Right ventricle myocardium inferior (tissue), 1 donor: ENCODE data around the gene POLR3K. TPM values are rescaled to one million over a fixed set of nuclear protein-coding genes. Genes with fewer than 3 reads are reported as not detected.

Experiments used
- ATAC-seq: fragments of 200-7000 bp; cut with Tn5 transposase; one replicate; pipeline ENCODE4 v1.9.1; 2020; ENCODE audit warnings: mild to moderate bottlenecking, moderate library complexity
- DNase-seq: peaks from one replicate; pipeline ENCODE4 v3.0.0; 2021; ENCODE audit errors: missing footprints
- intact Hi-C: fragments of 100-400 bp; cut with DNase I; formaldehyde crosslinking; loops from one replicate; pipeline ENCODE4 v1.11.0; 2022
- total RNA-seq: library from RNA; stranded (reverse); fragmentation: NEBNext Ultra II Directional; extraction: Animal tissue kit (Norgen Biotek cat#: 25700); gene quantifications from one replicate; pipeline ENCODE4 v1.2.1, GENCODE V29; 2021
- donor health status: DM: no; HTN: yes; CAD: no; lungs with severe emphysema.

The POLR3K gene
- total RNA-seq, 1 donor from 2014 or later: 11.3 TPM

DNA sequence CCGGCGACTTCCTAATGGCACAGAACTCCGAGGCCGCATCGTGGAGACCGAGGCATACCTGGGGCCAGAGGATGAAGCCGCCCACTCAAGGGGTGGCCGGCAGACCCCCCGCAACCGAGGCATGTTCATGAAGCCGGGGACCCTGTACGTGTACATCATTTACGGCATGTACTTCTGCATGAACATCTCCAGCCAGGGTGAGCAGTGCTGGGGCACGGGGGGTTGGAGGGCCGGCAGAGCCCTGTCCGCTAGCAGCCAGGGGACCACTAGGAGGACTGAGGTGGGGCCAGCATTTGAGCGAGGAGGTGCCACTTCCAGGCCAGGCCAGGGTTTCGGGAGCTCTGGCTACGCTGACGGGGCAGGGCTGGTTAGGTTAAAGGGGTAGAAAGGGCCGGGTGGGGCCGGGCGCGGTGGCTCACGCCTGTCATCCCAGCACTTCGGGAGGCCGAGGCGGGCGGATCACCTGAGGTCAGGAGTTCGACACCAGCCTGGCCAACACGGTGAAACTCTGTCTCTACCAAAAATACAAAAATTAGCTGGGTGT, 29.7 kb upstream of the POLR3K start:
- no peak for ATAC-seq
- intact Hi-C loops: no loop called here
- DNase-seq: peak; percentile 61

DNA sequence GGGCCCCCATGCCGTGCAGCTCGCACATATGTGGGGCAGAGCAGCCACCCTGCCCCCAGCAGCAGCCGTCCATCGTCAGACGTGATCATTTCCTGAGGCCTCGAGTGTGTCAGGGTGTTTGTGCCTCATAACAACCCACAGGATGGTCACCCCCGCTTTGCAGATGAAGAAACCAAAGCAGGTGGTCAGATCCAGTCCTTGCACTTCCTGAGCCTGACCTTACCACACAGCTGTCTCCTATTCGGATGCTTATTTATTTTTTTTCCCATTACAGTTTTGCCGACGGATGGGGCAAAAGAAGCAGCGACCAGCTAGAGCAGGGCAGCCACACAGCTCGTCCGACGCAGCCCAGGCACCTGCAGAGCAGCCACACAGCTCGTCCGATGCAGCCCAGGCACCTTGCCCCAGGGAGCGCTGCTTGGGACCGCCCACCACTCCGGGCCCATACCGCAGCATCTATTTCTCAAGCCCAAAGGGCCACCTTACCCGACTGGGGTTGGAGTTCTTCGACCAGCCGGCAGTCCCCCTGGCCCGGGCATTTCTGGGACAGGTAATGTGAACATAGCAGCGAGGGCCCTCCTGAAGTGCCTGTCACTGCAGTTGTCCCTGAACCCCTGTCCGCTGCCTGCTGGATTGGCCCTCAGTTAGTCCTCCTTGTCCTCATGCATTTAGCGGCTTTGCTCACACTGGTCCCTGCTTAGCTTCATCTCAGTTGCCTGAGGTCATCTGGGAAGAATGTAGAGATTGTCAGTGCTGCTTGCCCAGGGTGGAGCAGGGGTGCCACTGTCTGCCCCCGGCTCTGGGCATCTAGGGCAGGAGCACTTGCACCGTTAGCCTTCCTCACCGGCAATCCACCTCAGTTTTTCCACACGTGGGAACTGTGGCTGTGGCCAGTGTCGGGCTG, 26.0 kb upstream of the POLR3K start:
- DNase-seq: no peak
- intact Hi-C loops: no loop called here
- no peak for ATAC-seq

DNA sequence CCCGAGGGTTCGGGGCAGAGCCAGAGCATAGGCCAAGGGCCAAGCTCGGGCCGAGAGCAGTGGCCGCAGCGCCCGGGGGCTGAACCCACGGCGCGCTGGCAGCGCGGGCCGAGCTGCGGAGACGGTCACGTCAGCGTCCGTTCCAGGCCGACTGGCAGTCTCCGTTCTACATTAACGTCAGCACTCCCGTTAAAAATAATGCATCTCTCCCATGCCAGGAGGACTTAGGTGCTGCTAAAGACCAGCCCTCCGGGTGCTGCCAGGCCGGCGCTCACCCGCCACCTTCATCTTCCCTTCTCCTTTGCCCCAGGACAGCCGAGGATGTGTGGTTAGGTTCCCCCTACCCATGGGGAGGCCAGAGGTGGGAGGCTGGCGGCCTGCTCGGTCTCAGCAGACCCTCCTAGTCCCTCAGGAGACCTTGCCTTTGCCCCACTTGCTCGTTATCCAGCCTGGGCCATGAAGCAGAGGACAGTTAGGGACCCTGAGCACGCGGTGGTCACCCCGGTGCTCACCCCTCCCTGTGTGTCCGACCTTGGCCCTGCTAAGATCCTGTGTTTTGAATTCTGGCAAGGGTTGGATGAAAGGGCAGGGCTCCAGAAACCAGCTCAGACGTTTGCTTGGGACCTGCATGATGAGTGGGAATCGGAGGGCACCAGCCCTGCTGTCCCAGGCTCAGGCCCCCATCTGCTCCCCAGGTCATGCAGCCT, 25.2 kb upstream of the POLR3K start:
- ATAC-seq (no peak), DNase-seq (peak; percentile 68)
- intact Hi-C loops: no loop called here

DNA sequence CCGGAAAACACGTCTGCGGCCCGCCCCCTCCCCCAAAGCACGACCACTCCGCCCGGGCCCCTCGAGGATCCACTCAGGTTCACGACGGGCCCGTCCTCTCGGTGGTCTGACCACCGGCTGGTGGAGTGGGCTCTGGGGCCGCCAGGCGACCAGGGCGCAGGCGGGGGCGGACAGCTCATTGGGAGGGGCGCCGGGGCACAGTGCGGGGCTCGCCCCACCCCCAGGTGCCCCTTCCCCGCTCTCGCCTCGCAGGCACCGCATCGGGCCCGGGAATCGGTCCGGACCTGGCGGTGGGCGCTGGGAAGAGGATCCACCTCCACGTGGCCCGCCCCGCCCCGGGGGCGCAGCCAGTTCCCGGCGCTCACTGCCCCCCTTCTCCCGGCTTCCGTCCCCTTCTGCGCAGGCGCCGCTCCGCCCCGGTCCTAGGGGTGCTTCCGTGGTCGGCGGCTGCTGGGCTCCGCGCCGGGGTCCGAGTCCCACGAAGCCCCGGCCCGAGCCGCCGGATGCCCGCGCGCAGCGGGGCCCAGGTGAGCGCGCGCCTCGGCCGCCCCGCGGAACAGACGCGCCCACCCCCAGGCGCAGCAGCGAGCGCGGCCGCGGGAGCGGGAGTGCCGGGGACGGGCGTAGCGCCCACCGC, 24.5 kb upstream of the POLR3K start, which contains the start of gene MPG:
Gene MPG (plus strand): TSS at position 419 of the 637 bp plus-strand sequence. CDS start 85 bp downstream, at position 504.
- ATAC-seq (peak; percentile 67), DNase-seq (peak; percentile 92)
- intact Hi-C loops: no loop called here

DNA sequence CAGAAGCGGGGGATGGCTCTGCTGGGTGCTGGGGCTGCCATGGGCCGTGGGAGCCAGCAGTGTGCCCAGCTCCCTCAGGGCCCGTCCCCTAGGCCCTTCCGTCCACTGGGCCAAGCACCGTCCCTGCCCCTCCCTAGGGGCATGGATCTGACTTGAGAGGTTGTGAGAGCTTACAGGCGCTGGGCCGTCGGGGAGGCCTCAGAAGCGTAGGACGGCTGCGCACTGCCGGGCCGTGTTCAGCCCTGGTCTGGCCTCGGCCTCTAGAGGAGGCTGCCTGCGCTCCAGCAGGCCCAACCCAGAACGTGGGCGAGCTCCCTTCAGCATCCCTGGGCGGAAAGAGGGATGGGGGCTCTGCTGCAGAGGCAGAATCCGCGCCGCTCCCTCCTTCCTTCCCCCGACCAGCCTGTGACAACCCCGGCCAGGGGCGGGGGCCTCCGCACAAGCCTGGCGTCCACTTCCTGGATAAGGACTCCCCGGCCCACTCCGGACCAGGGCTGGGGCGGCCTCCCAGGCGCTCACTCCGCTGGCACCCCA, 23.9 kb upstream of the POLR3K start:
- intact Hi-C loops: no loop called here
- peak; percentile 83 for DNase-seq
- peak; percentile 34 for ATAC-seq

DNA sequence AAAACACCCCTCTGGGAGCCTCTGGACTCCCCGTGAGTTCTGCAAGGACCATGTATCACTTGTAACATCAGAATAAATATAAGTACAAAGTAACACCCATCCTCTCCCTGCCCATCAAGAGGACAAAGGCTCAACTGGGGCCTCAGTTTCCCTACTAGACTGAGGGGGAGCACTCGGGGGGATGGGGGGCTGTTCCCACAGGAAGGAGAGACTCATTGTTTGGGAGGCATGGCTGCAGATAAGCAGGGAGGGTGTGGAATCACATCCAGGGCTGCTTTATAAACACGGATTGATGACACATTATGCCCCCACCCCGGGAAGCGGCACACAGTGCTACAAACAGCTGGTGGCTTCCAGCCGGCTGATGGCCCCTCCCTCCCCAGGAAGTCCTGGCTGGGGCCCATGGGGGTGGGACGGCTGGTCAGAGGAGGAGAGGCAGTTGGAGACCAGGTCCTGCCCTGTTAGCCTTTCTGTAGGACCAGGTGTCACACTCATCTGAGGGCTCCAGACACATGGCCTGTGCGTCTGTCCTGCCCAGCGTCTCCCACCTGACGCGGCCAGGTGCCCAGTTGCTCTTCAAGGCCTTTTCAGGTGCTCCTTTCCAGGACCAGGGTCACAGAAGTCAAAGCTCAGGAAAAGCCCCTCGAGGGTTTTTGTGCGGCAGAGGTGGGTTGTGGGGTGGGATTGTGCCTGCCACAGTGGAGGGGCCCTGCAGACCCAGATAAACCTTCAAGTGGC, 23.3 kb upstream of the POLR3K start:
- DNase-seq (peak; percentile 91), ATAC-seq (peak; percentile 61)
- intact Hi-C loops: no loop called here

DNA sequence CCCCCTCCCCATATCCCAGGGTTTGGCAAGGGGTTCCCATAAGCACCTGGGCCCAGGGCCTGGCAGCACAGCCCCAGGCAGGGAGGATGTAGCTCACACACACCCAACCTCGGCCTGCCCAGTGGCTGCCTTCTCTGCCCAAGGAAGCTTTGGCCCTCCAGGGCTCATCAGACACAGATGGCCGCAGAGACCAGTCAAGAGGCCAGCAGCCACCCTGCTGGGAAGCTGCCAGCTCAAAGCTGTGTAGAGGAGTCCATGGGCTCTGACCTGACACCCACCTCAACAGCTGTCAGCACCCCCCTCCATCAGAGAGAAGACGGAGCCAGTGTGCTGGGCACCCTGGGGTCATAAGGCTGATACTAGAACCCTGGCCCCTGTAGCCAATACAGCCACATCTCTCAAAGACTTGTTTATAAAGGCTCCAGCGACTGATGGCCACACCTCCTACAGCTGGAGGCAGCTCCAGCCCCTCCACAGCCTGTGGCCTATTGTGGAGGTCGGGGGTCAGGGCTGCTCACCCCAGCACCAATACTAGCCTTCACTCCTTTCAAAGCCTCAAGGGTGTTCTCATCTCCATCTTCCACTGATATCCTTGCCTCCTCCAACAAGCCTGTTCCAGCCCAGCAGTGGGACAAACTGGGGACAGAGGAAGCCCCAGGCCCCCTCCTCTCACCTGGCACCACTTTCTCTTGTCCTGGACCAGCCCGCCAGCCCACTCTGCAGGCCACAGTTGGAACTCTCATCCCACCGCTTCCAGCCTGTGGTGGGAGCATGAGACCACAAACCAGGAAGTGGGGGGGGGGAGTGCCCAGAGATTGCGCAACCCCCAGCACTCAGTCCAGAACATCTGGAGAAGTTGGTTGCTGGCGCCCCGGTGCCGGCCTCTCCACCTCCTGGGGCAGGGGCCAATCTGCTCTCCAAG, 22.4 kb upstream of the POLR3K start:
- DNase-seq: peak; percentile 85
- intact Hi-C loops: no loop called here
- peak; percentile 38 for ATAC-seq

DNA sequence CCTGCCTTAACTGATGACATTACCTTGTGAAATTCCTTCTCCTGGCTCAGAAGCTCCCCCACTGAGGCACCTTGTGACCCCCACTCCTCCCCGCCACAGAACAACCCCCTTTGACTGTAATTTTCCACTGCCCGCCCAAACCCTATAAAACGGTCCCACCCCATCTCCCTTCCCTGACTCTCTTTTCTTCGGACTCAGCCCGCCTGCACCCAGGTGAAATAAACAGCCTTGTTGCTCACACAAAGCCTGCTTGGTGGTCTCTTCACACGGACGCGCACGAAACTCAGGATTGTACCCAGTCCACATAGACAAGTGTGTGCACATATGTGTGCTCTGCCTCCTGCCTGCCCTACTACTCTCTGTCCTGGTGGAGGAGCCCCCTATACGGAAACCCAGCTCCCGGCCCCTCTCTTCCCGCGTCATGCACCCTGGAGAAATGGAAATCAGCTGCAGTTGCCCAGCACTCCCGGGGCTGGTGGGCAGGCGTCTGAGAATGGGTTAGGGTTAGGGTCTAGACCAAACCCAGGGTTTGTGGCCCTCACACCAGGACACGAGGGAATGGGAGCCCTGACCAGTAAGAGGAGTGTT, 21.4 kb upstream of the POLR3K start:
- intact Hi-C loops: no loop called here
- ATAC-seq: no peak
- no peak for DNase-seq

DNA sequence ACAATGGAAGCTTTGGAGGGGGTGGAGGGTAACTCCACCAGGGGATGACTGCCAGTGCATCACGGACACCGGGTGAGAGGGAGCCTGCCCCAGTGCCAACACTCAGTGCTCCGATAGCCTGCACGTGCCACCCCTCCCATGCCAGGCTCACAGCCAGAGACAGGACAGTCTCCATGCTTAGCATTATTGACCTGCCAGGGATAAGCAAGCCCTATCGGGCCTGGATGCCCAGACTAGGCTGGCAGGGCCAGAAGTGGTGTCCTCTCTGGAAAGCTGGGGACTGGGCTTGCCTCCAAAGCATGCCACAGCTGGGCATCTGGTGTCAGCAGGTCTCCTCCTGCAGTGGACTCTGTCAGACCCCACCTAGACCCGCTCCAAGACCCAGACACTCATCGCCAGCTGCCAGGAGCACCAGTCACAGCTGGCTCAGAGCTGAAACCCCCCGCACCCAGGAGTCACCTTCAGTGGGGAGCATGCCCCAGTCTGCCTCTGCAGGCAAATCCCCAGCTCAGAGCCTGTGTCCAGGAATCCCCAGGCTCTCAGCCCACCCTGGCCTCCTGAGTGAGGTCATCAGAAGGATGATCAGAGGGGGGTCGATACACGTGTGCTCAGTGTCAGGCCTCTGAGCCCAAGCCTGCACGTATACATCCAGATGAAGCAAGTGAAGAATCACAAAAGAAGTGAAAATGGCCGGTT, 20.8 kb upstream of the POLR3K start:
- intact Hi-C loops: no loop called here
- ATAC-seq (peak; percentile 33), DNase-seq (peak; percentile 84)

DNA sequence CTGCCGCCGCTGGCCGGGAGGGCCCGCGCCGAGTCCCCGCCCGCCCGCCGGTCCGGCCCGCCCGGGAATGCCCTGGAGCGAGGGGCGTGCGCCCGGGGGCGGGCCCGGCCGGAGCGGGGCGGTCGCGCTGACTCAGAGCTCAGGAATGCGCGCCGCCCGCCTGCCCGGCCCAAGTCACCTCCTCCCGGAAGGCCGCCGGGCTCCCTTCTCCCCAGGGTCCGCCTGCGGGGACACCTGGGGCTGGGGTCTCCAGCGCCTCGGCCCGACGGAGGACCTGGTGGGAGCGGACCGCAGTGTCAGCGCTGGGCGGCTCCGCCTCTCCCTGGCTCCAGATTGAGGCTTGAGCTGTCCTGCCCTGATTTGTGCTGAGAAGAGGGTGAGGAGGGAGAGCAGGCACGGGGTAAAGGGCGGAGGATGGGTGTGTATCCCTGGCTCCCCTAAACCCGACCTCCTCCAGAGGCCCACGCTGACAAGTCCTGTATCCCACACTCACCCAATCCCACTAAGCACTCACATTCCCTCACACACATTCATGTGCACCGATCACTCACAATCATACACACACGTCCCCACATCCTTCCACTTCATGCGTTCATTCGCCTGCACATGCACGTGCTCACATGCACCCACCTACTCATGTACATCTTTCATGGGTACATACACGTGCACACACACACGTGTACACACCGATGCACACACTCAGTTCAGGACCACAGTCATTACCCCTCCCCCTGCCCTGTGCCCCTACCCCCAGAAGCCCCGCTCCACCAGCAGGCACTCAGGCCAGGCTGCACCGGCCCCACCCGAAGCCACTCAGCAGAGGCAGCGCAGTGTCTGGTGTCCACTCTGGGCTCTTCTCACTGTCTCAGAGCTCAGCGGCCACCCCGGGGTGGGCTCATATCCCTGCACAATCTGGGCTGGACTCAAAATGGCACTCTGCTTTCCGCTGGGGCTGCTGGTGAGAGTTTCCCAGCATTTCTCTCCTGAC, 19.4 kb upstream of the POLR3K start, which contains the start of gene RHBDF1:
Gene RHBDF1 (minus strand): TSS at position 71 of the 988 bp plus-strand sequence. CDS start 7,616 bp downstream, outside the sequence.
- intact Hi-C loops: no loop called here
- ATAC-seq: peak; percentile 42
- peak; percentile 84 for DNase-seq

DNA sequence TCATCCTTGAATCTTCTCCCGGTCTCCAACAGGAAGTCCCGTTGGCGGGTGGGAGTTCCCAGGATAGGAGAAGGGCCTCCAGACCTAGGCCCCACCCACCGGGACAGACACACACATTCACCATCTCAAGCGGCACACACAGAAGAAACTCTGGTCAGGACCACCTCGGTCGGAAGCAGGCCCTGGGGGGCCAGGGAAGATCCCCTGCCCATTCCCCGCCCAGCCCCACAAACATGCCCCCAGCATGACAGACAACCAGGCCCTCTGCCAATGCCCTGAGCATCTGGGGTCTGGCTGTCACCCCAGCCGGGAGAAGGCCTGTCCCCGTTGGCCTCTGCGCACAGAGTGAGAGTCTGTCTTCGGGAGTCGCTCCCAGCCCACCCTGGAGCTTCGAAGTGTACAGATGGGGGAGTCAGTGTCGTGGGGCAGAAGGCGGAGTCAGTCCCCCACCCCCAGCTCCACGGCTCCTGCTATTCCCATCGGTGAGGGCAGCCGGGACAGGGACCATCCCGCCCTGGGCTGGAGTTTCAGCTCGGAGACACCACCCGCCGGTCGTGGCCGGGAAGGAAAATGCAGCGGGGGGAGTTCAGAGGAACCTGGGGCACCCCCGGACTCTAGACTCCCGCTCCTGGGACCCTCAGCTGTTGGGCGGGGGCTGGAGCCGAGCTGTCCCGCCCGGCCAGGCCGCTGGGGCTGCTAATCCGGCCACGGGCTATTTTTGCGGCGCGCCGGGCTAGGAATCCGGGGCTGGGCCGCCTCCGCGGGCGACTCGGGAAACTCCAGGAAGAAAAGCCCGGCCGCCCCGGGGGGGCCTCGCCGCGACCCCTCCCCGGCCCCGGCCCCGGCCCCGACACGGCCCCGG, 18.4 kb upstream of the POLR3K start:
- ATAC-seq (peak; percentile 17), DNase-seq (peak; percentile 83)
- intact Hi-C loops: no loop called here

DNA sequence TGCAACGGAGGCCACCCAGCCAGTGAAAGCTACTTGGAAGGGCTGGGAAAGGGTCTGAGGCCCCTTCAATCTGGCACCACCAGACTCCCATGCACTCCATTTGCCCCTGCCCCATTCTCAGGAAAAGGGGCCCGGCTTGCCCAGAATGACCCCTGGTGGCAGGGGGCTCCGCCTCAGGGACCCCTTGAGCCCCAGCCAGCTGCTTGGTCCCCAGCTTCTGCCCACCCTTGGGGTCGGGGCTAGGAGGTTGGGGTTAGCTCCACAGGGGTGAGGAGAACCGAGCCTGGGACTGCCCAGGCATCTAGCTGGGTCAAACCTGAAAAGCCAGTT, 17.8 kb upstream of the POLR3K start:
- no peak for DNase-seq
- ATAC-seq: no peak
- intact Hi-C loops: no loop called here

DNA sequence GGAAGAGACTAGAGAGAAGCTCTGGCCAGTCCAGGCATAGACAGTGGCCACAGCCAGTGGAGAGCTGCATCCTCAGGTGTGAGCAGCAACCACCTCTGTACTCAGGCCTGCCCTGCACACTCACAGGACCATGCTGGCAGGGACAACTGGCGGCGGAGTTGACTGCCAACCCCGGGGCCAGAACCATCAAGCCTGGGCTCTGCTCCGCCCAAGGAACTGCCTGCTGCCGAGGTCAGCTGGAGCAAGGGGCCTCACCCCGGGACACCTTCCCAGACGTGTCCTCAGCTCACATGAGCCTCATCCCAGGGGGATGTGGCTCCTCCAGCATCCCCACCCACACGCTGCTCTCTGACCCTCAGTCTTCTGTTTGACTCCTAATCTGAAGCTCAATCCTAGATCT, 15.8 kb upstream of the POLR3K start:
- ATAC-seq (no peak), DNase-seq (no peak)
- intact Hi-C loops: no loop called here
